ENCODE data around the gene WDR77. TPM values are rescaled to one million over a fixed set of nuclear protein-coding genes. Genes with fewer than 3 reads are reported as not detected.

Gene WDR77
- polyA plus RNA-seq, 3 donors: 9.0 to 29.0 (median 27.0) TPM

- no peak overlapping the region for H3K27ac ChIP-seq (ENCODE audit: low read depth, low read length)
- 36 to 71% (median 65%) methylated on average over 4 of the region's 4 CpGs for WGBS, 3 donors
These were observed 1.8 kb downstream of the WDR77 start for GRCh38 chr1:111446967-111447892.

GRCh38 chr1:111446546-111446945, 2.5 kb downstream of the WDR77 start:
- H3K27ac ChIP-seq (ENCODE audit: low read depth, low read length): no peak overlapping the region
- 49 to 94% (median 82%) methylated on average over 4 of the region's 4 CpGs for WGBS, 3 donors

GRCh38 chr1:111444031-111444430, 5.0 kb downstream of the WDR77 start:
- WGBS, 3 donors: 70 to 90% (median 76%) methylated on average over 3 of the region's 3 CpGs
- H3K27ac ChIP-seq (ENCODE audit: low read depth, low read length): no peak overlapping the region

- WGBS, 3 donors: 82 to 84% (median 84%) methylated on average over 4 of the region's 4 CpGs
- H3K27ac ChIP-seq (ENCODE audit: low read depth, low read length): no peak overlapping the region
These were observed 6.6 kb downstream of the WDR77 start for GRCh38 chr1:111442457-111442856.

GRCh38 chr1:111441573-111442192, 7.4 kb downstream of the WDR77 start:
- 66 to 69% (median 68%) methylated on average over 9 of the region's 9 CpGs for WGBS, 3 donors
- no peak overlapping the region for H3K27ac ChIP-seq (ENCODE audit: low read depth, low read length)

- WGBS, 3 donors: 65 to 92% (median 66%) methylated on average over 3 of the region's 3 CpGs
- H3K27ac ChIP-seq (ENCODE audit: low read depth, low read length): no peak overlapping the region
These were observed 9.3 kb downstream of the WDR77 start for GRCh38 chr1:111439461-111440351.

- WGBS, 3 donors: 74 to 90% (median 74%) methylated on average over 3 of the region's 3 CpGs
- H3K27ac ChIP-seq (ENCODE audit: low read depth, low read length): no peak overlapping the region
These were observed 12.3 kb downstream of the WDR77 start for GRCh38 chr1:111436726-111437125.

- WGBS, 3 donors: 93 to 97% (median 94%) methylated on average over 3 of the region's 3 CpGs
- no peak overlapping the region for H3K27ac ChIP-seq (ENCODE audit: low read depth, low read length)
These were observed 24.8 kb downstream of the WDR77 start for GRCh38 chr1:111424281-111424680.

- no peak overlapping the region for H3K27ac ChIP-seq (ENCODE audit: low read depth, low read length)
These were observed 26.3 kb downstream of the WDR77 start for GRCh38 chr1:111422546-111423391.

GRCh38 chr1:111420377-111420776, 28.7 kb downstream of the WDR77 start:
- WGBS, 3 donors: 82 to 86% (median 84%) methylated on average over 5 of the region's 5 CpGs
- H3K27ac ChIP-seq (ENCODE audit: low read depth, low read length): no peak overlapping the region

More at GRCh38 chr1:111422546-111423391, 26.3 kb downstream of the WDR77 start:
- WGBS, 3 donors: 78 to 81% (median 79%) methylated on average over 13 of the region's 13 CpGs

GRCh38 chr1:111419037-111419436, 30.0 kb downstream of the WDR77 start:
- 94 to 98% (median 97%) methylated on average over 1 of the region's 1 CpG for WGBS, 3 donors
- H3K27ac ChIP-seq (ENCODE audit: low read depth, low read length): no peak overlapping the region

GRCh38 chr1:111417755-111418154, 31.3 kb downstream of the WDR77 start:
- no peak overlapping the region for H3K27ac ChIP-seq (ENCODE audit: low read depth, low read length)
- WGBS, 3 donors: 89 to 97% (median 96%) methylated on average over 1 of the region's 1 CpG

GRCh38 chr1:111415461-111415860, 33.6 kb downstream of the WDR77 start:
- H3K27ac ChIP-seq (ENCODE audit: low read depth, low read length): no peak overlapping the region
- WGBS, 3 donors: 86 to 91% (median 88%) methylated on average over 3 of the region's 3 CpGs

GRCh38 chr1:111414756-111415155, 34.3 kb downstream of the WDR77 start:
- no peak overlapping the region for H3K27ac ChIP-seq (ENCODE audit: low read depth, low read length)
- WGBS, 3 donors: 72 to 92% (median 82%) methylated on average over 2 of the region's 2 CpGs

GRCh38 chr1:111412839-111413238, 36.2 kb downstream of the WDR77 start:
- no peak overlapping the region for H3K27ac ChIP-seq (ENCODE audit: low read depth, low read length)
- 69 to 81% (median 77%) methylated on average over 2 of the region's 2 CpGs for WGBS, 3 donors

- WGBS, 3 donors: 74 to 79% (median 77%) methylated on average over 6 of the region's 6 CpGs
- H3K27ac ChIP-seq (ENCODE audit: low read depth, low read length): no peak overlapping the region
These were observed 41.8 kb downstream of the WDR77 start for GRCh38 chr1:111407301-111407700.

GRCh38 chr1:111406321-111406768, 42.7 kb downstream of the WDR77 start:
- H3K27ac ChIP-seq (ENCODE audit: low read depth, low read length): no peak overlapping the region
- WGBS, 3 donors: 0 to 2% (median 0%) methylated on average over 2 of the region's 2 CpGs

- 80 to 84% (median 81%) methylated on average over 4 of the region's 4 CpGs for WGBS, 3 donors
These were observed 44.5 kb downstream of the WDR77 start for GRCh38 chr1:111404588-111404987.

More at GRCh38 chr1:111404588-111404987, 44.5 kb downstream of the WDR77 start:
- no peak overlapping the region for H3K27ac ChIP-seq (ENCODE audit: low read depth, low read length)

All from adipose tissue (tissue), 3 donors.